Muscle of back (tissue), 11 donors: ENCODE measurements around the gene KIF21B. TPM values are rescaled to one million over a fixed set of nuclear protein-coding genes. Genes with fewer than 3 reads are reported as not detected.
"Not testable (repeated sequence)": the region's sequence is repeated elsewhere in the genome, so short reads cannot be mapped to it uniquely, and the experiment has no call there.

Experiments used
- DNase-seq, 3 donors: peaks; one replicate each; pipeline versions ENCODE4 v3.0.0 to v3.0.0-alpha.2; 2013
- polyA plus RNA-seq, 10 donors: library from polyadenylated mRNA; unstranded; fragments of 120-200 nt; gene quantifications; one replicate each; pipeline ENCODE4 v1.2.1, GENCODE V29; 2013; ENCODE audit not compliant: insufficient read length in 10 of 10

The KIF21B gene
- polyA plus RNA-seq, 10 donors = 0.57 to 2.4 (median 1.0) TPM

DNA sequence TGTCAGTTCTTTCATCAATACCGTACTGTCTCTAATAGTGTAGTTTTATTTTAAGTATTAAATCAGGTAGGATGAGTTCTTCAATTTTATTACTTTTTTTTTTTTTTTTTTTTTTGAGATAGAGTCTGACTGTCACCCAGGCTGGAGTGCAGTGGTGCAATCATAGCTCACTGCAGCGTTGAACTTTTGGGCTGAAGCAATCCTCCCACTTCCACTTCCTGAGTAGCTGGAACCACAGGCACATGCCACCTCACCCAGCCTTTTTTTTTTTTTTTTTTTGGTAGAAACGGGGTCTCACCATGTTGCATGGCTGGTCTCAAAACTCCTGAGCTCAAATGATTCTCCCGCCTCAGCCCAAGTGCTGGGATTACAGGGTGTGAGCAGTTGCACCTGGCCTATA lies 84.6 kb downstream of the KIF21B start:
- no peak for DNase-seq

- not testable (repeated sequence) for DNase-seq
Observed at GRCh38 chr1:200935286-200935962, 88.1 kb downstream of the KIF21B start.

DNA sequence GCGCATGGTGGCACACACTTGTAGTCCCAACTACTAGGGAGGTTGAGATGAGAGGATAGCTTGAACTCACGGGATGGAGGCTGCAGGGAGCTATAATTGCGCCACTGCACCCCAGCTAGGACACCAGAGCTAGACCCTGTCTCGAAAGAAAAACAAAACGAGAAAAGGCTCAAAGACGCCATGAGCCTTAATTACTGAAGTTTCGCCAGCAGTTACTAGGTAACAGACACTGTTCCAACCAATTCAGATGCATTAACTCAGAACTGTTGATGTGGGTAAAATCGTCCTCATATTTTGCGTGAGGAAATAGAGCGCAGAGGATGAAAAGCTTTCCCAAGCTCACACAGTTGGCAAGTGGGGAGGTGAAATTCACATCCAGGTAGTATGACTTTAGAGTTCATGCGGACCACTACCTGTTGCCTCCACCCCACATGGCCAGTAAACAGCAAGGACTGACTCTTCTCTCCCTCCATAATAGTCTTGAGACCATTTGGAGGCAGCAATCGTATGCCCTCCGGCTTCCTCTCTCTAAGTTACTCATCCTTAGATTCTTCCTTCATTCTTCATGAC lies 88.8 kb downstream of the KIF21B start:
- DNase-seq = no peak

GRCh38 chr1:200931776-200932175 lies 91.7 kb downstream of the KIF21B start:
- no peak for DNase-seq

DNA sequence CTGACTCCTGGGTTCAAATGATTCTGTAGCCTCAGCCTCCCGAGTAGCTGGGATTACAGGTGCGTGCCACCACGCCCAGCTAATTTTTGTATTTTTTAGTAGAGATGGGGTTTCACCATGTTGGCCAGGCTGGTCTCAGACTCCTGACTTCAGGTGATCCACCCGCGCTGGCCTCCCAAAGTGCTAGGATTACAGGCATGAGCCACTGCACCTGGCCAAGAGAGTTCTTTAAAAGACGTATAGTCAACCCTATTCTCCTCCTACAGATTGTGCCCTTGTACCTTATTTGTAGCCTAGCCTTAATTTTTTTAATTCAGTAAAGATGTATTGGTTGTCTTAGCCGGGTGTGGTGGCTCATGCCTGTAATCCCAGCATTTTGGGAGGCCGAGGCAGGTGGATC lies 93.2 kb downstream of the KIF21B start:
- DNase-seq = not testable (repeated sequence)

GRCh38 chr1:200929530-200930278 lies 93.8 kb downstream of the KIF21B start:
- peak in 2 of 3 donors; percentile 6 to 14 for DNase-seq

- no peak for DNase-seq
Observed at GRCh38 chr1:200925831-200926230, 97.7 kb downstream of the KIF21B start.

- no peak for DNase-seq
Observed at GRCh38 chr1:200923601-200924000, 99.9 kb downstream of the KIF21B start.

DNA sequence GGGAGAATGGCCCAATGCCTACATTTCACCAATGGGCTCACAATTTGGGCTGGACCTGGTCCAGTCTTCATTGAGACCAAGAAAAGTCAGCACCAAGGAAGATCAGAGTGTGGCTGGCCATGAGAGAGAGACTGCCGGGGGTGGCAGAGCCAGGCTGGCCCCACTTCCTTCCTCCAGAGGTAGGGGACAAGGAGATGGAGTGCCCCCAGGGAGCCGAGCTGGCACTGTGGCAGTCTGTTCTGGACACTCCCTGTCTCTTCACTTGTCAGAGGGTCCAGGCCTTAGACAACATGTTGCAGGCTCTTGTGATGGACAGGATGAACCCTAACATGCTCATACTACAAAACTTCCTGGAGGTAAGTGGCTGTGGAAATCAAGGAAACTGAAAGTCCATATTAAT lies 101.1 kb downstream of the KIF21B start:
- DNase-seq = no peak

DNA sequence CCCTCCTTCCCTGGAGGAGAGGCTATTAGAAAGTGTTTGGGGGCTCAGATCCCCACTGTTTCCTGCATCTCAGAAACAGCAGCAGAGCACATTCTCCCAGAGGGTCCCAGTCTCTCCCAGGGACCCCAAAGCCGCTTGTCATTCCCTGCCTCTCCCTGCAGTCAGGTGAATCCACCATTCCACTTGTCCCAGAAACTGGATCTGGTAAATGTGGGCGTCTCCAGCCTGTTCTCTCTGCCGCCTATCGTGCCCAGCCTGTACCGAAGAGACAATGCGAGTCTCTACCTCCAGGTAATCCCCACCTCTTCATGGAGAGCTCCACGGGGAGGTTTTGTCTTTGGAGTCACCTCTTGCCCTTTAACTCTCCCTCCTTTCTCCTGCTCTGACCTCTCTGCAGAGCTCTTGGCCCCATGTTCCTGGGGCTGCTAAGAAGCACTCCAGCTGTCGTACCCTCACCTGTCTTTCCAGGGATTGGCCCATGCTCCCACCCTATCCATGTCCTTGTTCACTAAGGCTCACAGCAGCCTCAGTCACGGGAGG lies 101.9 kb downstream of the KIF21B start:
- no peak for DNase-seq

Other genes starting within 250 kb of the KIF21B start
- under 1 TPM in 2 of 10 donors, not detected in 8; 0.12 to 0.29 TPM for gene GPR25, start 150.7 kb downstream of the KIF21B start, polyA plus RNA-seq
- 1 to 10 TPM; 1.5 to 7.7 (median 2.2) TPM for gene INAVA, start 128.8 kb downstream of the KIF21B start, polyA plus RNA-seq
- gene CACNA1S, start 88.7 kb upstream of the KIF21B start, polyA plus RNA-seq = 10 to 100 TPM; 21.3 to 56.2 (median 40.1) TPM
- under 1 TPM; 0.10 to 0.45 (median 0.19) TPM for gene ASCL5, start 103.5 kb upstream of the KIF21B start, polyA plus RNA-seq
- 10 to 100 TPM; 40.6 to 78.4 (median 58.4) TPM for gene TMEM9, start 130.8 kb upstream of the KIF21B start, polyA plus RNA-seq
- 1 to 10 TPM; 1.6 to 8.0 (median 2.9) TPM for gene IGFN1, start 167.1 kb upstream of the KIF21B start, polyA plus RNA-seq